Thyroid gland (tissue), 4 donors: ENCODE data around the gene KRTAP1-1.

Experiments
- CTCF ChIP-seq, 6 experiments: fragments of 200-600 bp in 3 of 6; fragments of 450-650 bp in 3 of 6; sonication (generic) in 3 of 6; IDR thresholded peaks; one replicate each; pipeline ENCODE4 v1.5.1; 2016 to 2019; ENCODE audit warnings: antibody characterized with exemption in 6 of 6, mild to moderate bottlenecking in 2 of 6, inconsistent platforms in 1 of 6, moderate library complexity in 1 of 6
- POLR2A ChIP-seq, 2 donors: fragments of 450-650 bp; IDR thresholded peaks; one replicate each; pipeline ENCODE4 v1.6.1; 2017; ENCODE audit warnings: antibody characterized with exemption in 2 of 2, mild to moderate bottlenecking in 2 of 2, moderate library complexity in 1 of 2

GRCh38 chr17:41071606-41072360 is 30.5 kb upstream of the KRTAP1-1 start:
- TF ChIP-seq CTCF (IDR thresholded peaks at IDR 0.05) (no peak), POLR2A (IDR thresholded peaks at IDR 0.05) (no peak)
